SK-N-SH treated with all-trans-retinoic acid at 6 μM for 48 hours (cell line): ENCODE results near the gene MECR.

ENCODE experiments used
- ATAC-seq: fragments of 200-7000 bp; cut with Tn5 transposase; 3 replicates; pipeline ENCODE4 v1.9.1; 2020; ENCODE audit warnings: mild to moderate bottlenecking, moderate library complexity
- ARNTL ChIP-seq: fragments of 450-650 bp; formaldehyde crosslinking; IDR thresholded peaks from 2 replicates; pipeline ENCODE4 v1.5.0; 2020; ENCODE audit warnings: low read depth, mild to moderate bottlenecking, moderate library complexity, borderline replicate concordance
- BACH2 ChIP-seq: fragments of 250-450 bp; sonication (Bioruptor Pico); IDR thresholded peaks from 2 replicates; pipeline ENCODE4 v1.9.0; 2021; ENCODE audit warnings: mild to moderate bottlenecking, borderline replicate concordance
- ESRRG ChIP-seq: fragments of 250-450 bp; sonication (Bioruptor Pico); IDR thresholded peaks from 2 replicates; pipeline ENCODE4 v1.6.1; 2021; ENCODE audit warnings: mild to moderate bottlenecking
- GLIS3 ChIP-seq: fragments of 250-450 bp; sonication (Bioruptor Pico); IDR thresholded peaks from 2 replicates; pipeline ENCODE4 v1.5.0; 2020; ENCODE audit warnings: mild to moderate bottlenecking, moderate library complexity
- OSR1 ChIP-seq: fragments of 250-450 bp; sonication (Bioruptor Pico); IDR thresholded peaks from 2 replicates; pipeline ENCODE4 v1.8.0; 2022; ENCODE audit warnings: moderate library complexity, mild to moderate bottlenecking, inconsistent platforms
- PPARA ChIP-seq: fragments of 250-450 bp; sonication (Bioruptor Pico); IDR thresholded peaks from 2 replicates; pipeline ENCODE4 v1.5.0; 2020; ENCODE audit warnings: mild to moderate bottlenecking, borderline replicate concordance
- RARB ChIP-seq: fragments of 250-450 bp; sonication (Bioruptor Pico); IDR thresholded peaks from 2 replicates; pipeline ENCODE4 v1.8.0; 2021; ENCODE audit warnings: mild to moderate bottlenecking, moderate library complexity
- SNAI2 ChIP-seq: fragments of 250-450 bp; sonication (Bioruptor Pico); IDR thresholded peaks from 2 replicates; pipeline ENCODE4 v1.5.0; 2020; ENCODE audit warnings: mild to moderate bottlenecking, moderate library complexity
- TCF4 ChIP-seq: fragments of 250-450 bp; sonication (Bioruptor Pico); IDR thresholded peaks from 2 replicates; pipeline ENCODE4 v1.8.0; 2021; ENCODE audit warnings: mild to moderate bottlenecking, moderate library complexity, borderline replicate concordance
- ZC3H10 ChIP-seq: fragments of 250-450 bp; sonication (Bioruptor Pico); IDR thresholded peaks from 2 replicates; pipeline ENCODE4 v1.5.1; 2021; ENCODE audit warnings: mild to moderate bottlenecking, moderate library complexity
- ZFP3 ChIP-seq: fragments of 250-450 bp; sonication (Bioruptor Pico); IDR thresholded peaks from 2 replicates; pipeline ENCODE4 v1.5.0; 2020; ENCODE audit warnings: mild to moderate bottlenecking, moderate library complexity
- ZFP30 ChIP-seq: fragments of 450-650 bp; formaldehyde crosslinking; IDR thresholded peaks from 2 replicates; pipeline ENCODE4 v1.5.0; 2022; ENCODE audit warnings: mild to moderate bottlenecking, moderate library complexity
- ZNF565 ChIP-seq: fragments of 450-650 bp; formaldehyde crosslinking; conservative IDR thresholded peaks from 2 replicates; pipeline ENCODE4 v1.5.0; 2020; ENCODE audit warnings: low read depth, mild to moderate bottlenecking, moderate library complexity
- ZNF70 ChIP-seq: fragments of 450-650 bp; formaldehyde crosslinking; IDR thresholded peaks from 2 replicates; pipeline ENCODE4 v1.5.0; 2020; ENCODE audit warnings: mild to moderate bottlenecking, moderate library complexity
- ZNF8 ChIP-seq: fragments of 450-650 bp; formaldehyde crosslinking; IDR thresholded peaks from 2 replicates; pipeline ENCODE4 v1.5.0; 2020; ENCODE audit warnings: mild to moderate bottlenecking, moderate library complexity
- TF ChIP-seq, protein P1 (sequence below): fragments of 250-450 bp; sonication (Bioruptor Pico); IDR thresholded peaks from 2 replicates; pipeline ENCODE4 v1.8.0; 2021; ENCODE audit warnings: low read depth, mild to moderate bottlenecking, moderate library complexity, borderline replicate concordance
- TF ChIP-seq, protein P2 (sequence below): fragments of 250-450 bp; sonication (Bioruptor Pico); IDR thresholded peaks from 2 replicates; pipeline ENCODE4 v1.5.1; 2020; ENCODE audit warnings: low read depth, mild to moderate bottlenecking, moderate library complexity
- TF ChIP-seq, protein P3 (sequence below): fragments of 250-450 bp; sonication (Bioruptor Pico); IDR thresholded peaks from 2 replicates; pipeline ENCODE4 v1.5.1; 2021; ENCODE audit warnings: mild to moderate bottlenecking, moderate library complexity
- TF ChIP-seq, protein P4 (sequence below): fragments of 250-450 bp; sonication (Bioruptor Pico); IDR thresholded peaks from 2 replicates; pipeline ENCODE4 v1.5.0; 2020; ENCODE audit warnings: mild to moderate bottlenecking, moderate library complexity

The MECR gene

DNA sequence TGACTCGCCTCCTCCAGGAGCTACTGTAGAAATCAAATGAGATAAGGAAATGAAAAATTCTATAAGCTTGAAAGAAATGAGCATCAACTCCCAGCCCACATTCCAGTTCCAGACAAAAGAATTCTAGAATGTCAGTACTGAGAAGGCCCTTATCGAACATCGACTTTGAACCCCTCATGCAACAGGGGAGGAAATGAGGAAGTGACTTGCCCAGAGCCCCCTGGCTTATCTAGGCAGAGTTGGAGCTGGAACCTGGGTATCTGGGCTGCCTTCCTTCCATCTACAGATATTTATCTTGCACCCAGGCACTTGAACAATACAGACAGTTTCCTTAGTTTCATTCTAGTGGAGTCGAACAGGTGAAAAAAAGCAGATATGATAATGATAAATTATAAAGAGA lies 22.3 kb downstream of the MECR start:
- no peak for TF ChIP-seq SNAI2 (CRISPR knock-in tag)
- TF ChIP-seq ESRRG (CRISPR knock-in tag) = no peak
- TF ChIP-seq, protein P1, sequence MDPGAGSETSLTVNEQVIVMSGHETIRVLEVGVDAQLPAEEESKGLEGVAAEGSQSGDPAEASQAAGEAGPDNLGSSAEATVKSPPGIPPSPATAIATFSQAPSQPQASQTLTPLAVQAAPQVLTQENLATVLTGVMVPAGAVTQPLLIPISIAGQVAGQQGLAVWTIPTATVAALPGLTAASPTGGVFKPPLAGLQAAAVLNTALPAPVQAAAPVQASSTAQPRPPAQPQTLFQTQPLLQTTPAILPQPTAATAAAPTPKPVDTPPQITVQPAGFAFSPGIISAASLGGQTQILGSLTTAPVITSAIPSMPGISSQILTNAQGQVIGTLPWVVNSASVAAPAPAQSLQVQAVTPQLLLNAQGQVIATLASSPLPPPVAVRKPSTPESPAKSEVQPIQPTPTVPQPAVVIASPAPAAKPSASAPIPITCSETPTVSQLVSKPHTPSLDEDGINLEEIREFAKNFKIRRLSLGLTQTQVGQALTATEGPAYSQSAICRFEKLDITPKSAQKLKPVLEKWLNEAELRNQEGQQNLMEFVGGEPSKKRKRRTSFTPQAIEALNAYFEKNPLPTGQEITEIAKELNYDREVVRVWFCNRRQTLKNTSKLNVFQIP = no peak
- no peak for TF ChIP-seq ZNF8 (CRISPR knock-in tag)
- TF ChIP-seq ZNF70 (CRISPR knock-in tag) = no peak
- TF ChIP-seq ZFP30 = no peak
- no peak for TF ChIP-seq TCF4 (CRISPR knock-in tag)
- TF ChIP-seq ZNF565 (CRISPR knock-in tag) = no peak
- TF ChIP-seq, protein P2, sequence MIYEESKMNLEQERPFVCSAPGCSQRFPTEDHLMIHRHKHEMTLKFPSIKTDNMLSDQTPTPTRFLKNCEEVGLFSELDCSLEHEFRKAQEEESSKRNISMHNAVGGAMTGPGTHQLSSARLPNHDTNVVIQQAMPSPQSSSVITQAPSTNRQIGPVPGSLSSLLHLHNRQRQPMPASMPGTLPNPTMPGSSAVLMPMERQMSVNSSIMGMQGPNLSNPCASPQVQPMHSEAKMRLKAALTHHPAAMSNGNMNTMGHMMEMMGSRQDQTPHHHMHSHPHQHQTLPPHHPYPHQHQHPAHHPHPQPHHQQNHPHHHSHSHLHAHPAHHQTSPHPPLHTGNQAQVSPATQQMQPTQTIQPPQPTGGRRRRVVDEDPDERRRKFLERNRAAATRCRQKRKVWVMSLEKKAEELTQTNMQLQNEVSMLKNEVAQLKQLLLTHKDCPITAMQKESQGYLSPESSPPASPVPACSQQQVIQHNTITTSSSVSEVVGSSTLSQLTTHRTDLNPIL (CRISPR knock-in tag) = no peak
- no peak for TF ChIP-seq ARNTL (CRISPR knock-in tag)
- TF ChIP-seq GLIS3 (CRISPR knock-in tag) = no peak
- TF ChIP-seq, protein P3, sequence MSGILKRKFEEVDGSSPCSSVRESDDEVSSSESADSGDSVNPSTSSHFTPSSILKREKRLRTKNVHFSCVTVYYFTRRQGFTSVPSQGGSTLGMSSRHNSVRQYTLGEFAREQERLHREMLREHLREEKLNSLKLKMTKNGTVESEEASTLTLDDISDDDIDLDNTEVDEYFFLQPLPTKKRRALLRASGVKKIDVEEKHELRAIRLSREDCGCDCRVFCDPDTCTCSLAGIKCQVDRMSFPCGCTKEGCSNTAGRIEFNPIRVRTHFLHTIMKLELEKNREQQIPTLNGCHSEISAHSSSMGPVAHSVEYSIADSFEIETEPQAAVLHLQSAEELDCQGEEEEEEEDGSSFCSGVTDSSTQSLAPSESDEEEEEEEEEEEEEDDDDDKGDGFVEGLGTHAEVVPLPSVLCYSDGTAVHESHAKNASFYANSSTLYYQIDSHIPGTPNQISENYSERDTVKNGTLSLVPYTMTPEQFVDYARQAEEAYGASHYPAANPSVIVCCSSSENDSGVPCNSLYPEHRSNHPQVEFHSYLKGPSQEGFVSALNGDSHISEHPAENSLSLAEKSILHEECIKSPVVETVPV (CRISPR knock-in tag) = no peak
- TF ChIP-seq RARB = no peak
- no peak for TF ChIP-seq ZFP3
- TF ChIP-seq ZC3H10 (CRISPR knock-in tag) = no peak
- ATAC-seq = no peak

GRCh38 chr1:29202584-29203340 lies 28.0 kb downstream of the MECR start:
- TF ChIP-seq OSR1 (CRISPR knock-in tag) (no peak), RARB (no peak), ZC3H10 (CRISPR knock-in tag) (no peak), ESRRG (CRISPR knock-in tag) (no peak)
- TF ChIP-seq, protein P2 (CRISPR knock-in tag) = no peak
- ATAC-seq = peak; percentile 100

DNA sequence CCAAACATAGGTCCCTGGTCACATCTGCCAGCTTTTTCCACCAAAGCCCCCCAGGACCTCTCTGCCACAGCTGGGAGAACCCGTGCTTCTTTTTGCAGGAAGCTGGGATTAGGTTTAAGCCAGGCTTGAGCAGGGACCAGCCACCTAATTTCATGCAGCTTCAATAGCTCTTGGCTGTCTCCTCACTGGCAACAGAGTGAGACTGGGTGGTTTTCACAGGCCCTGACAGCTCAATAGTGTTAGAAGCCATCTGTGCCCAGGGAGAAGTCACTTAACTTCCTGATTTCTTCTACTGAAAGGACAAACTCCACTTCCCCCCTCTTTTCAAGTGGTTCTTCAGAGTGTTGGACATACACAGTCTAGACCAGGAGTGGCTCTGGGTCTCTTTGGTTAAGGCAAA lies 28.7 kb downstream of the MECR start:
- no peak for ATAC-seq
- TF ChIP-seq BACH2 (CRISPR knock-in tag) (no peak), SNAI2 (CRISPR knock-in tag) (no peak), ZNF565 (CRISPR knock-in tag) (no peak), RARB (no peak), PPARA (no peak)
- TF ChIP-seq, protein P4, sequence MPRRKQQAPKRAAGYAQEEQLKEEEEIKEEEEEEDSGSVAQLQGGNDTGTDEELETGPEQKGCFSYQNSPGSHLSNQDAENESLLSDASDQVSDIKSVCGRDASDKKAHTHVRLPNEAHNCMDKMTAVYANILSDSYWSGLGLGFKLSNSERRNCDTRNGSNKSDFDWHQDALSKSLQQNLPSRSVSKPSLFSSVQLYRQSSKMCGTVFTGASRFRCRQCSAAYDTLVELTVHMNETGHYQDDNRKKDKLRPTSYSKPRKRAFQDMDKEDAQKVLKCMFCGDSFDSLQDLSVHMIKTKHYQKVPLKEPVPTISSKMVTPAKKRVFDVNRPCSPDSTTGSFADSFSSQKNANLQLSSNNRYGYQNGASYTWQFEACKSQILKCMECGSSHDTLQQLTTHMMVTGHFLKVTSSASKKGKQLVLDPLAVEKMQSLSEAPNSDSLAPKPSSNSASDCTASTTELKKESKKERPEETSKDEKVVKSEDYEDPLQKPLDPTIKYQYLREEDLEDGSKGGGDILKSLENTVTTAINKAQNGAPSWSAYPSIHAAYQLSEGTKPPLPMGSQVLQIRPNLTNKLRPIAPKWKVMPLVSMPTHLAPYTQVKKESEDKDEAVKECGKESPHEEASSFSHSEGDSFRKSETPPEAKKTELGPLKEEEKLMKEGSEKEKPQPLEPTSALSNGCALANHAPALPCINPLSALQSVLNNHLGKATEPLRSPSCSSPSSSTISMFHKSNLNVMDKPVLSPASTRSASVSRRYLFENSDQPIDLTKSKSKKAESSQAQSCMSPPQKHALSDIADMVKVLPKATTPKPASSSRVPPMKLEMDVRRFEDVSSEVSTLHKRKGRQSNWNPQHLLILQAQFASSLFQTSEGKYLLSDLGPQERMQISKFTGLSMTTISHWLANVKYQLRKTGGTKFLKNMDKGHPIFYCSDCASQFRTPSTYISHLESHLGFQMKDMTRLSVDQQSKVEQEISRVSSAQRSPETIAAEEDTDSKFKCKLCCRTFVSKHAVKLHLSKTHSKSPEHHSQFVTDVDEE (CRISPR knock-in tag) = no peak
- TF ChIP-seq, protein P2 (CRISPR knock-in tag) = no peak
